Measurements from ENCODE around the gene MICU1. TPM values are rescaled to one million over a fixed set of nuclear protein-coding genes. Genes with fewer than 3 reads are reported as not detected.
"Not testable (repeated sequence)": the region's sequence is repeated elsewhere in the genome, so short reads cannot be mapped to it uniquely, and the experiment has no call there.

The MICU1 gene
- total and polyA plus RNA-seq, 4 donors = 53.1 to 86.9 (median 73.8) TPM

DNA sequence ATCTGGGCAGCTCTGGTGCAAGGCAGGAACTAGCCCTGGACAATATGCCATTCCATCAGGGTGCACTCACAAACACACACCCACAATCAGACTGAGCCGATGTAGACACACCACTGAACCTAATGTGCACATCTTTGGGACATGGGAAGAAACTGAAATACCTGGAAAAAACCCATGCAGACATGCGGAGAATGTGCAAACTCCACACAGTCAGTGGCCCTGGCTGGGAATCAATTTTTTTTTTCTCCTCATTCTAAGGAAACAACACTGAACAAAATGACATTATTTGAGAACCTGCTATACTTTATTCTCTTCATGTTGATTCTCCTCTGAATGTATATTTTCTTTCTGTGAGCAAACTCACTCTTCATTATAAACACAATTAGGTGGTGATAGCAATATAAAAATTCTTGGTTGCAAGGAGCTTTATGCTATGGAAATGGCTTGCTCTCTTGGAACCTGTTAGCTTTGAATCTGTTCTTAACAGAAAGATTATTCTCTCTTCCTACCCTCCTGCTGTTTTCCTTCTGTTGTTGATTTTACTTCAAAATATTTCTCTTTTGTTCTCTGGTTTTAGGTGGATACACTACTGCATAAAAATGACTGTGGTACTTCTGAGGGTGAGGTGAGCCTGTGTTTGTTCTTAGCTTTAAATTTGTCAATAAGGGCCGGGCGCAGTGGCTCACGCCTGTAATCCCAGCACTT lies 33.0 kb upstream of the MICU1 start:
- peak in 1 of 6 donors; percentile 9 for DNase-seq (ENCODE audit: low read depth in 4 of 6, low spot score in 6 of 6)
- Histone ChIP-seq H3K9me3 (ENCODE audit: control insufficient read depth, insufficient read depth, low read length) (no peaks in the 10 kb centered on the region), H3K36me3 (ENCODE audit: control insufficient read depth, insufficient read depth, low read length) (no peaks in the 10 kb centered on the region), H3K27ac (ENCODE audit: low read depth, low read length) (no peak overlapping the region), H3K4me3 (ENCODE audit: low read depth, low read length) (no peak overlapping the region), H3K27me3 (ENCODE audit: control insufficient read depth, insufficient read depth, low read length) (no peaks in the 10 kb centered on the region), H3K4me1 (ENCODE audit: control insufficient read depth, insufficient read depth, low read length) (no peaks in the 10 kb centered on the region)
- 80% methylated on average over 4 of the region's 5 CpGs for WGBS (ENCODE audit: insufficient coverage)

DNA sequence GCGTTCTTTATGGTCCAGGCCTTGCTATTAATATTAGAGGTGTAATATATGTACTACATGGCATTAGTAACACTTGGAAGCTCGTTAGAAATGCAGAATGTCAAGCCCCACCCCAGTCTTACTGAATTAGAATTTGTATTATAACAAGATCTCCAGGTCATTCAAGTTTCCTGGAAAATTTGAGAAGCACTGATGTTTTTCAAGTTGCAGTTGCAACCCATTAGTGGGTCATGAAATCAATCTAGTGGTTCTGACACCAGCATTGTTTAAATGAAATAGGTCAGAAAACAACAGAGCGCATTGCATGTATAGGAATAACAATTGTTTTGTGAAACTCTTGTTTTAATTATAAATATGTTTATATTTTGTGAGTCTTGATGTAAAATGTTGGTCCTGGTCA lies 28.8 kb upstream of the MICU1 start:
- no CpG with 5 or more reads among the region's 3 CpGs for WGBS (ENCODE audit: insufficient coverage)
- H3K9me3 ChIP-seq (ENCODE audit: control insufficient read depth, insufficient read depth, low read length) = no peaks in the 10 kb centered on the region
- DNase-seq (ENCODE audit: low read depth in 4 of 6, low spot score in 6 of 6) = no peak
- no peaks in the 10 kb centered on the region for H3K27me3 ChIP-seq (ENCODE audit: control insufficient read depth, insufficient read depth, low read length)
- no peaks in the 10 kb centered on the region for H3K4me1 ChIP-seq (ENCODE audit: control insufficient read depth, insufficient read depth, low read length)
- H3K36me3 ChIP-seq (ENCODE audit: control insufficient read depth, insufficient read depth, low read length) = no peaks in the 10 kb centered on the region
- H3K4me3 ChIP-seq (ENCODE audit: low read depth, low read length) = no peak overlapping the region
- no peak overlapping the region for H3K27ac ChIP-seq (ENCODE audit: low read depth, low read length)

DNA sequence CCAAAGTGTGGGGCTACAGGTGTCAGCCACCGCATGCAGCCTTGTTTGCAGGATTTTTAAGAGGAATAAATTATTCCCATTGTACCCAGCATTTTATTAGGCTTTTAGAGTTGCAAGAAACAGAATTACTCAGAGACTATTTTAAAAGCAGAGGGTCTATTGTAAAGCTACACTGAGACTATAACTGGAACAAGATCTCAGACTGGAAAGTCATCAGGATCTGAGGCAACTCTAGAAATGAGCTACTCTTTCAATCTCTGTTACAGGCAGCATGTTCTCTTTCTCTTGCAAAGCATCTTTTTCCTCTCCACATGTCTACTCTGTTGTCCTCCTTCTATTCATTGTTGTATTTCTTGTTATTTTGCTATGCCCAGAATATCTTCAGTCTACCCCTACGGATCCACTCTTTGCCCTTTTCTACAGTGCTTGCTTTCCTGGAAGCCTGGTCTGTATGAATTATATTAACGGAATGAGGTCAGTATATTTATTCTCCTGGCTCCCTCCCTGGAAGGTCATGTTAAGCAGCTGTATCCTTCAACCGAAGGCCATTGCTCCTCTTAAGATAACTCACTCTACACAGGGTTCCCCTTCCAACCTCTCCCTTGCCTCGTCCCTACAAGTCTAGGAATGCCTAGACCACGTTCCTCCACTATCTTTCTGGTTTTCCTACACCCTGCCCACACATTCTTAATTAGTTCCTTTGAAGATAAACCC lies 27.7 kb upstream of the MICU1 start:
- H3K27ac ChIP-seq (ENCODE audit: low read depth, low read length) = no peak overlapping the region
- H3K4me3 ChIP-seq (ENCODE audit: low read depth, low read length) = no peak overlapping the region
- no peaks in the 10 kb centered on the region for H3K4me1 ChIP-seq (ENCODE audit: control insufficient read depth, insufficient read depth, low read length)
- 84% methylated on average over 3 of the region's 6 CpGs for WGBS (ENCODE audit: insufficient coverage)
- H3K36me3 ChIP-seq (ENCODE audit: control insufficient read depth, insufficient read depth, low read length) = no peaks in the 10 kb centered on the region
- DNase-seq (ENCODE audit: low read depth in 4 of 6, low spot score in 6 of 6) = no peak
- H3K27me3 ChIP-seq (ENCODE audit: control insufficient read depth, insufficient read depth, low read length) = no peaks in the 10 kb centered on the region
- H3K9me3 ChIP-seq (ENCODE audit: control insufficient read depth, insufficient read depth, low read length) = no peaks in the 10 kb centered on the region

DNA sequence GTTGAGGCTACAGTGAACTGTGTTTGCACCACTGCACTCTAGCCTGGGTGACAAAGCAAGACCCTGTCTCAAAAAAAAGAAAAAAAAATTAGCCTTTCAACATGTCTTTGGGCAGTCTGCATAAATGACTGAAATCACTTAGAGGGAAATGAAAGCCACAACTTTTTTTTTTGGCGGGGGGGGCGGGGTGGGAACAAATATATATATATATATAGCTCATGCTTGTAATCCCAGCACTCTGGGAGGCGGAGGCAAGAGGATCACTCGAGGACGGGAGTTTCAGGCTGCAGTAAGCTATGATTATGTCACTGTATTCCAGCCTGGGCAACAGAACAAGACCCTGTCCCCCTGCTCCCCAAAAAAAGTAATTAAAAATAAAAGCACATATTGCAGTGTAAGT lies 23.4 kb upstream of the MICU1 start:
- Histone ChIP-seq H3K27ac (ENCODE audit: low read depth, low read length) (no peak overlapping the region), H3K4me1 (ENCODE audit: control insufficient read depth, insufficient read depth, low read length) (no peaks in the 10 kb centered on the region), H3K36me3 (ENCODE audit: control insufficient read depth, insufficient read depth, low read length) (no peaks in the 10 kb centered on the region), H3K9me3 (ENCODE audit: control insufficient read depth, insufficient read depth, low read length) (no peaks in the 10 kb centered on the region), H3K27me3 (ENCODE audit: control insufficient read depth, insufficient read depth, low read length) (no peaks in the 10 kb centered on the region), H3K4me3 (ENCODE audit: low read depth, low read length) (no peak overlapping the region)
- DNase-seq (ENCODE audit: low read depth in 4 of 6, low spot score in 6 of 6) = no peak
- WGBS (ENCODE audit: insufficient coverage) = no CpG with 5 or more reads among the region's 5 CpGs

DNA sequence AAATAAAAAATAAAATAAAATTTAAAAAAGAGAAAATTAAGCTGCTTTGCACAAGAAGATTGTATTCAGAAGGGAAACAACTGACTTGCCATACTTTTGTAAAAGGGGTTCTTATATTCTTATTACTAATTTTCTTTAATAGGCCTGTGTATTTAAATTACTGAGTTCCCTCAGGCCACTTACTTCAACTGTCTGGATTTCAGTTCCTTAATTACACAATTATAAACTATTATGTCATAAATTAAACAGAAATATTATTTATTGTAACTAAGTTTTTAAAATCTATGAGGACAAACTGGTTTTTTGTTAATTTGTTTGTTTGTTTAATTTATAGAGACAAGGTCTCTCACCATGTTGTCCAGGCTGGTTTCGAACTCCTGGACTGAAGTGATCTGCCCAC lies 22.4 kb upstream of the MICU1 start:
- no peaks in the 10 kb centered on the region for H3K27me3 ChIP-seq (ENCODE audit: control insufficient read depth, insufficient read depth, low read length)
- H3K36me3 ChIP-seq (ENCODE audit: control insufficient read depth, insufficient read depth, low read length) = no peaks in the 10 kb centered on the region
- H3K4me1 ChIP-seq (ENCODE audit: control insufficient read depth, insufficient read depth, low read length) = no peaks in the 10 kb centered on the region
- H3K9me3 ChIP-seq (ENCODE audit: control insufficient read depth, insufficient read depth, low read length) = no peaks in the 10 kb centered on the region
- no peak overlapping the region for H3K4me3 ChIP-seq (ENCODE audit: low read depth, low read length)
- DNase-seq (ENCODE audit: low read depth in 4 of 6, low spot score in 6 of 6) = no peak
- no peak overlapping the region for H3K27ac ChIP-seq (ENCODE audit: low read depth, low read length)
- WGBS (ENCODE audit: insufficient coverage) = 80% methylated on average over 1 of the region's 1 CpG

DNA sequence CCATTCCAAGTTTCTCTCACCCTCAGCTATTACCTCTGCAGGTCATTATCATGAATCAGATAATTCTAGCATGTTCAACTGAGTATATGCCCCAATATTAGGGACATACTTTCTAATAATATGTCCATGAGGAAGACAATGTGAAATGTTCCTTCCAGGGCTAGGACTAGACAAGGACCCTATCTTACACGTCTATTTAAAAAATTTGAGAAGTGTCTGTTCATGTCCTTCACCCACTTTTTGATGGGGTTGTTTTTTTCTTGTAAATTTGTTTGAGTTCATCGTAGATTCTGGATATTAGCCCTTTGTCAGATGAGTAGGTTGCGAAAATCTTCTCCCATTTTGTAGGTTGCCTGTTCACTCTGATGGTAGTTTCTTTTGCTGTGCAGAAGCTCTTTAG lies 21.1 kb upstream of the MICU1 start:
- H3K9me3 ChIP-seq (ENCODE audit: control insufficient read depth, insufficient read depth, low read length); H3K36me3 ChIP-seq (ENCODE audit: control insufficient read depth, insufficient read depth, low read length); DNase-seq (ENCODE audit: low read depth in 4 of 6, low spot score in 6 of 6); H3K4me3 ChIP-seq (ENCODE audit: low read depth, low read length); H3K27me3 ChIP-seq (ENCODE audit: control insufficient read depth, insufficient read depth, low read length); H3K27ac ChIP-seq (ENCODE audit: low read depth, low read length); H3K4me1 ChIP-seq (ENCODE audit: control insufficient read depth, insufficient read depth, low read length): not testable (repeated sequence)
- no CpG with 5 or more reads among the region's 3 CpGs for WGBS (ENCODE audit: insufficient coverage)

DNA sequence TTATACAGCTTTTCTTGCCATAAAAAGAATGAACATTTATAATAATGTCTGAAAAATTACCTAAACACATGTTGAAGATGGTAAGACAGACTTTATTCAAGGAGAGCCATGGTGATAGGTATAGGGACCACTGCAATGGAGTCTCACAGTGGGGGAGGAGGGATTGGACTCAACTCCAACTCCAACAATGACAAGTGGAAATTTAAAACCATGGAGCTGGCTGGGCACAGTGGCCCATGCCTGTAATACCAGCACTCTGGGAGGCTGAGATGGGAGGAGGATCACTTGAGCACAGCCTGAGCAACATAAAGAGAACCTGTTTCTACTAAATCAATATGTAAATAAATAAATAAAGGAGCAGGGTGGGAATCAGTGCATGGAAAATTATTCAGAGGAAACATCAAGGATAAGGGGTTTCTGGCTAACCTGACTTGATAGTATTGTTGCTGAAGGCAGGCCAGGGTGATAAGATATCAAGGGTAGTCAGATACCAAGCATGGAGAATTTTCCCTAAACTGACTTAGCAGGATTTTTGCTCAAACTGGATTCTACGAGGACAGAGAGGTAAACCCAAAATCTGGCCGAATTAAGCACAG lies 19.5 kb upstream of the MICU1 start:
- H3K9me3 ChIP-seq (ENCODE audit: control insufficient read depth, insufficient read depth, low read length) = no peaks in the 10 kb centered on the region
- no peaks in the 10 kb centered on the region for H3K36me3 ChIP-seq (ENCODE audit: control insufficient read depth, insufficient read depth, low read length)
- no peak overlapping the region for H3K4me3 ChIP-seq (ENCODE audit: low read depth, low read length)
- no peaks in the 10 kb centered on the region for H3K4me1 ChIP-seq (ENCODE audit: control insufficient read depth, insufficient read depth, low read length)
- no peak for DNase-seq (ENCODE audit: low read depth in 4 of 6, low spot score in 6 of 6)
- H3K27ac ChIP-seq (ENCODE audit: low read depth, low read length) = no peak overlapping the region
- 83% methylated on average over 1 of the region's 2 CpGs for WGBS (ENCODE audit: insufficient coverage)
- H3K27me3 ChIP-seq (ENCODE audit: control insufficient read depth, insufficient read depth, low read length) = no peaks in the 10 kb centered on the region

DNA sequence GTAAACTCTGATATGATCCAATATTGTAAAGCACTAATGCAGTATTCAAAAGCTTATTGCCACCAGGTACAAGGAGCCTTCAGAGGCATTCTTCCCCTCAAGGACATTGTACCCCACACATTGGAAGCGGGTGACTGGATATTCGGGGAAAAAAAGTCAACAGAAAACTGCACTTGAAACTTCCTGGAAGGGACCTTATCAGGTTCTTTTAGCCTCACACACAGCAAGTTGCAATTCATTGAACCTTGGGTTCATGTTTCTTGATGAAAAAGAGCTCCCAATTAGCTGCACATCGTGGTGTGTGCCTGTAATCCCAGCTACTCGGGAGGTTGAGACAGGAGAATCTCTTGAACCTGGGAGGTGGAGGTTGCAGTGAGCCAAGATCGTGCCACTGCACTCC lies 16.4 kb upstream of the MICU1 start:
- no peak for DNase-seq (ENCODE audit: low read depth in 4 of 6, low spot score in 6 of 6)
- H3K27me3 ChIP-seq (ENCODE audit: control insufficient read depth, insufficient read depth, low read length) = no peaks in the 10 kb centered on the region
- no peaks in the 10 kb centered on the region for H3K36me3 ChIP-seq (ENCODE audit: control insufficient read depth, insufficient read depth, low read length)
- H3K4me3 ChIP-seq (ENCODE audit: low read depth, low read length) = no peak overlapping the region
- WGBS (ENCODE audit: insufficient coverage) = 100% methylated on average over 2 of the region's 5 CpGs
- H3K4me1 ChIP-seq (ENCODE audit: control insufficient read depth, insufficient read depth, low read length) = no peaks in the 10 kb centered on the region
- H3K27ac ChIP-seq (ENCODE audit: low read depth, low read length) = no peak overlapping the region
- H3K9me3 ChIP-seq (ENCODE audit: control insufficient read depth, insufficient read depth, low read length) = no peaks in the 10 kb centered on the region

DNA sequence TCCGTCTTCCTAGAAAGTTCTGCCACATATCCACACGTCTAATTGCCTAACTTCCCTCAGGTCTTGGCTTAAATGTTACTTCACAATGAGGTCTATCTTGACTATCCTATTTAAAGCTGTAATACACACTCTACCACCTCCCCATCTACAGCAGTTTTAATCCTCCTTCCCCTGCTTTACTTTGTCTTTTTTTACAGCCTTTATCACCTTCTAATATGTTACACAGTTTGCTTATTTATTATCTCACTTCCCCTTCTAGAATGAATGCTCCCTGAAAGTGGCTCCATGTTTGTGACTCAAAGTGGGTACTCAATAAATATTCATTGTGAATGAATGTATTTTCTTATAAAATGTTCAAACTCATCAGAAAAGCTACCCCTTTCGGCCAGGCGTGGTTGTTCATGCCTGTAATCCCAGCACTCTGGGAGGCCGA lies 13.6 kb upstream of the MICU1 start:
- no peaks in the 10 kb centered on the region for H3K36me3 ChIP-seq (ENCODE audit: control insufficient read depth, insufficient read depth, low read length)
- 93% methylated on average over 2 of the region's 5 CpGs for WGBS (ENCODE audit: insufficient coverage)
- no peaks in the 10 kb centered on the region for H3K9me3 ChIP-seq (ENCODE audit: control insufficient read depth, insufficient read depth, low read length)
- no peak for DNase-seq (ENCODE audit: low read depth in 4 of 6, low spot score in 6 of 6)
- no peaks in the 10 kb centered on the region for H3K4me1 ChIP-seq (ENCODE audit: control insufficient read depth, insufficient read depth, low read length)
- H3K27ac ChIP-seq (ENCODE audit: low read depth, low read length) = no peak overlapping the region
- H3K4me3 ChIP-seq (ENCODE audit: low read depth, low read length) = no peak overlapping the region
- no peaks in the 10 kb centered on the region for H3K27me3 ChIP-seq (ENCODE audit: control insufficient read depth, insufficient read depth, low read length)

Data from spinal cord (tissue), 10 donors.